Measurements from ENCODE around the gene ITPA.

ITPA gene

GRCh38 chr20:3244613-3245012 is 35.3 kb downstream of the ITPA start:
- DNase-seq (ENCODE audit: low read depth in 2 of 2), result no peak

GRCh38 chr20:3245156-3245555 is 35.9 kb downstream of the ITPA start:
- DNase-seq (ENCODE audit: low read depth in 2 of 2), result no peak

GRCh38 chr20:3245711-3246110 is 36.4 kb downstream of the ITPA start:
- DNase-seq (ENCODE audit: low read depth in 2 of 2), result no peak

GRCh38 chr20:3246682-3247081 is 37.4 kb downstream of the ITPA start:
- no peak for DNase-seq (ENCODE audit: low read depth in 2 of 2)

- no peak for DNase-seq (ENCODE audit: low read depth in 2 of 2)
Measured at GRCh38 chr20:3247638-3248037, 38.3 kb downstream of the ITPA start.

GRCh38 chr20:3248167-3248992 is 39.1 kb downstream of the ITPA start:
- no peak for DNase-seq (ENCODE audit: low read depth in 2 of 2)

GRCh38 chr20:3248993-3249347 is 39.7 kb downstream of the ITPA start:
- no peak for DNase-seq (ENCODE audit: low read depth in 2 of 2)

DNA sequence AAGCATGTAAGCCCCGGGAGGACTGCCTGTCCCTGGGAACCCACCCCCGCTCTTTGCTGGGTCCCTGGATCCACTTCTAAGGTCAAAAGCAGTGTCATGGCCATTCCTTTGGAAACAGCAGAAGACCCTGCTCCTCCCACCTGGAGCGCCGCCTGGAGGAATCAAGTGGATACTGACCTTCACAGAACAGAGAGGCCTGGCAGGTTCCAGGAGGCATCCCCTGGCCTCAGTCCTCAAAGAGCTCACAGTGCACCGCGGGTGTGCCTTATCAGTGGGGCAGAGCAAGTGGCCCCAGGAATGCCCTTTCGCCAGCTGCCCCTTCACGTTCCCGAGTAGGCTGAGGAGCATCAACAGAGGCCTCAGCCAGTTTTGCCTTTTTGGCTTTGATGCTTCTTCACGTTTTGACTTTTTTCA is 40.8 kb downstream of the ITPA start:
- no peak for DNase-seq (ENCODE audit: low read depth in 2 of 2)

DNA sequence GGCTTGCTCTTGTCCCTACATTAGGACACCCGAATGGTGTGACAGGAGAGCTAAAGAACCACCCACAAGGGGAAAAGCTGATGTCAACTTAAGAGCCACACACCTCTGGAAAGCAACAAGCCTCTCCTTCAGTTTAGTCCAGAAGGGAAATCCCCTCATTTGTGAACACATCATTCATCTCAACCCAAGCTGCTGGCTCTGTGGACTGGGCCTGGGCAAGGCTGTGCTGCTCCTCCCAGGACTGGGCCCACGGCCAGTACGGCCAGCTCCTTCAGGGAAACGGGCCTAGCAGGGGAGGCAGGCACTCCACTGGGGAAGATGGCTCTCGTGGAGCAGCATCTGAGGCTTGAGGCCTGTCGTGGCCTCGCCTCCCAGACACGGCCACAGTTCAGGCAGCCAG is 42.5 kb downstream of the ITPA start:
- no peak for DNase-seq (ENCODE audit: low read depth in 2 of 2)

- no peak for DNase-seq (ENCODE audit: low read depth in 2 of 2)
Measured at GRCh38 chr20:3255728-3256127, 46.4 kb downstream of the ITPA start.

DNA sequence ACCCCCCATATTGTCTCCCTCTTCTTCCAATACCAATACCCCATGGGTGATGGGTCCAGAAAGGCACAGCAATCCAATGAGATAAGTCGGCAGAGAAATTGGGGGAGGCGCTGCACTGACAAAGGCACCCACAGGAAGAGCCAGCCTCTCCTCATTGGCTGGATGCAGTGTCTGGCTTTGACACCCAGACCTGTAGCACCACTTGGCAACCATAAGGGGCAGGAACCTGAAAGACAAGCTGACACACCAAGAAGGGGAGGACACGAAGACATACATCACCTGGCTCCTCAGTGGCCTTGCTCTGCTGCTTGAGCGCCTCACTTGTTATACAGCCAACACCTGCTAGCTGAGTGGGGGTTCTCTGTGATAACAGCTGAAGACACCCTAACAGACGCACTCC is 49.1 kb downstream of the ITPA start:
- no peak for DNase-seq (ENCODE audit: low read depth in 2 of 2)

GRCh38 chr20:3262566-3262965 is 53.3 kb downstream of the ITPA start:
- no peak for DNase-seq (ENCODE audit: low read depth in 2 of 2)

GRCh38 chr20:3270051-3270450 is 60.8 kb downstream of the ITPA start:
- no peak for DNase-seq (ENCODE audit: low read depth in 2 of 2)

DNA sequence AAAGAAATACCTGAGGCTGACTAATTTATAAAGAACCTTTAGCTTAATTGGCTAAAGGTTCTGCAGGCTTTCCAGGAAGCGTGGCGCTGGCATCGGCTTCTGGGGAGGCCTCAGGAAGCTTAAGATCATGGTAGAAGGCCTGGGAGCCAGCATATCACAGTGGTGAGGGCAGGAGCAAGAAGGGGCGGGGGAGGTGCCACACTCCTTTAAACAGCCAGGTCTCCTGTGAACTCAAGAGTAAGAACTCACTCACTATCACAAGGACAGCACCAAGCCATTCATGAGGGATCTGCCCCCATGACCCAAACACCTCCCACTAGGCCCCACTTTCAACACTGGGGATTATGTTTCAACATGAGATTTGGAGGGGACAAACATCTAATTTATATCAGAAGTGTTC is 64.1 kb downstream of the ITPA start:
- no peak for DNase-seq (ENCODE audit: low read depth in 2 of 2)

All from stimulated activated CD8-positive, alpha-beta memory T cell treated with anti-CD3 and anti-CD28 coated beads, Interleukin-2, amount 100 ng/mL, for 48 hours (primary cell).